ENCODE data around the gene MUC5AC.

The MUC5AC gene

DNA sequence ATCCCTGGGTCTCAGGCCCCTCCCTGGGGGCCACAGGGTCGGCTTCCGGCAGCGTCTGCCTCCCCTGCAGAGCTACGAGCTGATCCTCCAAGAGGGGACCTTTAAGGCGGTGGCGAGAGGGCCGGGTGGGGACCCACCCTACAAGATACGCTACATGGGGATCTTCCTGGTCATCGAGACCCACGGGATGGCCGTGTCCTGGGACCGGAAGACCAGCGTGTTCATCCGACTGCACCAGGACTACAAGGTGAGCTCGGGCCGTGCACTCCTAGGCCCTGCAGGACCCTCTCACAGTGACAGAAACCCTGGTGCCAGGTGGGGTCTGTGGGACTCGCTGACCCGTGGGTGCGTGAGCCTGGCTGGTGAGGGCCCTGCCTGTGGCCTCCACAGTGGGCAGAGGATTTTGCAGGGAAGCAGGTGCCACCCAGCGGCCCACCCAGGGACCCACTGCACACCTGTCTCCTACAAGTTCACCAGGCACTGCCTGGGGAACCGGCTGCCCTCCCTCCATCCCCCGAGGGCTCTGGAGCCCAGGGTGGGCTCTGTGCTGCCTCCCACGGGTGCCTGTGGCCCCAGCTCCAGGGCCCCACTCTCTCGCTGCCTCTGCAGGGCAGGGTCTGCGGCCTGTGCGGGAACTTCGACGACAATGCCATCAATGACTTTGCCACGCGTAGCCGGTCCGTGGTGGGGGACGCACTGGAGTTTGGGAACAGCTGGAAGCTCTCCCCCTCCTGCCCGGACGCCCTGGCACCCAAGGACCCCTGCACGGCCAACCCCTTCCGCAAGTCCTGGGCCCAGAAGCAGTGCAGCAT lies 78.8 kb downstream of the MUC5AC start:
- DNase-seq (ENCODE audit: low read depth, low spot score), result no peak
- H3K4me3 ChIP-seq (ENCODE audit: low read depth, low read length), result no peak overlapping the region
- ChIA-PET CTCF (no interaction called here), POLR2A (no interaction called here)
- TF ChIP-seq, protein P1, sequence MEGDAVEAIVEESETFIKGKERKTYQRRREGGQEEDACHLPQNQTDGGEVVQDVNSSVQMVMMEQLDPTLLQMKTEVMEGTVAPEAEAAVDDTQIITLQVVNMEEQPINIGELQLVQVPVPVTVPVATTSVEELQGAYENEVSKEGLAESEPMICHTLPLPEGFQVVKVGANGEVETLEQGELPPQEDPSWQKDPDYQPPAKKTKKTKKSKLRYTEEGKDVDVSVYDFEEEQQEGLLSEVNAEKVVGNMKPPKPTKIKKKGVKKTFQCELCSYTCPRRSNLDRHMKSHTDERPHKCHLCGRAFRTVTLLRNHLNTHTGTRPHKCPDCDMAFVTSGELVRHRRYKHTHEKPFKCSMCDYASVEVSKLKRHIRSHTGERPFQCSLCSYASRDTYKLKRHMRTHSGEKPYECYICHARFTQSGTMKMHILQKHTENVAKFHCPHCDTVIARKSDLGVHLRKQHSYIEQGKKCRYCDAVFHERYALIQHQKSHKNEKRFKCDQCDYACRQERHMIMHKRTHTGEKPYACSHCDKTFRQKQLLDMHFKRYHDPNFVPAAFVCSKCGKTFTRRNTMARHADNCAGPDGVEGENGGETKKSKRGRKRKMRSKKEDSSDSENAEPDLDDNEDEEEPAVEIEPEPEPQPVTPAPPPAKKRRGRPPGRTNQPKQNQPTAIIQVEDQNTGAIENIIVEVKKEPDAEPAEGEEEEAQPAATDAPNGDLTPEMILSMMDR (IDR thresholded peaks at IDR 0.05; ENCODE audit: insufficient read depth, low read length, missing control alignments), result no peak

- DNase-seq (ENCODE audit: low read depth, low spot score), result no peak
- POLR2A ChIA-PET, result no interaction called here
- TF ChIP-seq, protein P1 (IDR thresholded peaks at IDR 0.05; ENCODE audit: insufficient read depth, low read length, missing control alignments), result no peak
- CTCF ChIA-PET, result no interaction called here
- no peak overlapping the region for H3K4me3 ChIP-seq (ENCODE audit: low read depth, low read length)
Observed at GRCh38 chr11:1237128-1237580, 79.4 kb downstream of the MUC5AC start.

DNA sequence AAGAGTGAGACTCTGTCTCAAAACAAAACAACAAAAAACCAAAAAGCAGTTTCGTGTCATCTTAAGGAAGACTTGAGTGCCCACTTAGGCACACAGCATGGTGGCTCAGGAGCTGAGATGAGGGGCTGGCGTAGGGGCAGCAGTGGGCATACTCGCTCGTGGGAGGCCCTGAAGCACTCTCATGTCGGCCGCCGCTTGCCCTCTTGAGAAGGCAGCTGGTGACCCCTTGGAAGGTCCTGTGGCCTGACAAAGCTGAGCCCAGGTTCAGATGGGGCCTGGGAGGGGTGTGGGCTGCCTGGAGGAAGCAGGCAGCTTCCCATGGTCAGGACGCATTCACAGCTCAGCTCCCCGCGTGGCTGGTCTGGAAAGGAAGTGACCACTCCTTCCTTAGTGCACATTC lies 80.1 kb downstream of the MUC5AC start:
- DNase-seq (ENCODE audit: low read depth, low spot score), result no peak
- TF ChIP-seq, protein P1 (IDR thresholded peaks at IDR 0.05; ENCODE audit: insufficient read depth, low read length, missing control alignments), result no peak
- no peak overlapping the region for H3K4me3 ChIP-seq (ENCODE audit: low read depth, low read length)
- ChIA-PET POLR2A (no interaction called here), CTCF (no interaction called here)

GRCh38 chr11:1238767-1239595 lies 81.2 kb downstream of the MUC5AC start:
- DNase-seq (ENCODE audit: low read depth, low spot score), result no peak
- TF ChIP-seq, protein P1 (IDR thresholded peaks at IDR 0.05; ENCODE audit: insufficient read depth, low read length, missing control alignments), result no peak
- ChIA-PET CTCF (no interaction called here), POLR2A (no interaction called here)
- no peak overlapping the region for H3K4me3 ChIP-seq (ENCODE audit: low read depth, low read length)

DNA sequence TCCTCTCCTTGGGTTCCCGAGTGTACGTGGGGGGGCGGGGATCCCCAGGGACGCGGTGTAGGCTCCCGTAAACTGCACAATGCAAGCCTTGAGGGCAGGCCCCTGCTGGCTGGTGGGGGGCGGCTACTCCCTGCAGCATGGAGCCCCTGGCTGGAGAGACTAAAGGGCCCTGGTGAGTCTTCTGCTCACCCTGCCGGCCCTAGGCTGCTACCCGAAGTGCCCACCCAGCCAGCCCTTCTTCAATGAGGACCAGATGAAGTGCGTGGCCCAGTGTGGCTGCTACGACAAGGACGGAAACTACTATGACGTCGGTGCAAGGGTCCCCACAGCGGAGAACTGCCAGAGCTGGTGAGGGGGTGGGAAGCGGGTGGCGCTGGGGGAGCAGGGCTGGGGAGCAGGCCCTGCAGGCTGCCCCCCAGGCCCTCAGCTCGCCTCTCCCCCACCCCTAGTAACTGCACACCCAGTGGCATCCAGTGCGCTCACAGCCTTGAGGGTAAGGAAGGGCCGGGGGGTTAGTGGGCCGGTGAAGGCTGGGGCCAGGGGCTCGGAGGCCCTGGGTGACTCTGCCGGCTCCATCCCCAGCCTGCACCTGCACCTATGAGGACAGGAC lies 81.9 kb downstream of the MUC5AC start:
- ChIA-PET CTCF (no interaction called here), POLR2A (no interaction called here)
- H3K4me3 ChIP-seq (ENCODE audit: low read depth, low read length), result no peak overlapping the region
- DNase-seq (ENCODE audit: low read depth, low spot score), result no peak
- TF ChIP-seq, protein P1 (IDR thresholded peaks at IDR 0.05; ENCODE audit: insufficient read depth, low read length, missing control alignments), result no peak

- ChIA-PET CTCF (no interaction called here), POLR2A (no interaction called here)
- no peak for DNase-seq (ENCODE audit: low read depth, low spot score)
- TF ChIP-seq, protein P1 (IDR thresholded peaks at IDR 0.05; ENCODE audit: insufficient read depth, low read length, missing control alignments), result no peak
- no peak overlapping the region for H3K4me3 ChIP-seq (ENCODE audit: low read depth, low read length)
Observed at GRCh38 chr11:1240771-1241170, 83.0 kb downstream of the MUC5AC start.

Data from AG04449 (cell line).